C4-2B (cell line): ENCODE measurements around the gene ANO5.
"Not testable (repeated sequence)": the region's sequence is repeated elsewhere in the genome, so short reads cannot be mapped to it uniquely, and the experiment has no call there.

Experiments
- H3K27ac ChIP-seq: fragments of 450-650 bp; 2 replicates; pipeline ENCODE4 v1.5.1; 2017
- CTCF ChIP-seq: fragments of 450-650 bp; conservative IDR thresholded peaks from 2 replicates; pipeline ENCODE4 v1.5.1; 2017; ENCODE audit warnings: mild to moderate bottlenecking
- ZFX ChIP-seq: fragments of 450-650 bp; IDR thresholded peaks from 2 replicates; pipeline ENCODE4 v1.6.1; 2017

ANO5 gene

DNA sequence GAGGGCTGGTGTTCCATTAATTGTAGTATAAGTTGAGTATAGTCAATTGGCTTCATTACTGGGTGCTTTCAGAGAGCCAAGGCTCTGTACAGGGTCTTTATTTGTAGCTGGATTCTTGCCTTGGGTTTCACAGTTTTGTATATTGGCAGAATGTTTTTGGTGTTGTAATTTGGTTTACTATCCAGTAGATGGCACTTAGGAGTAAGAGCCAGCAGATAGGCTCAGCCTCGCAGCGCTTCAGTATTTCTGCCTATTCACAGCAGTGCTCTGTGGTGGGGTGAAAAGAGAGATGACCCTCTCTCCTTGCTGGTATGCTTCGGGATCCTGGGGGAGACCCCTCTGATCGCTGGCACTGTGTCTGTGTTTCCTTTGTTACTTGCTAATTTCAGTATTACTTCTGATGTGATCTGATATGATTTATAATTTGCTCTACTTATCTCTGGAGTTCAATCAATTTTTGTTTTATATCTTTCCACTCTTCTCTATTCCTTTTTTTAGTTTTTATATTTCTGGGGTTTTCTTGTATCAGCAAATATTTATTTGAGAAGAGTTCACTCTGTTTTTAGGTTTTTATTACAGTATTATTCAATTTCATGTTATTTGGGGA lies 52.2 kb downstream of the ANO5 start:
- H3K27ac ChIP-seq, result no peak overlapping the region
- TF ChIP-seq CTCF (peak; percentile 79), ZFX (no peak)

DNA sequence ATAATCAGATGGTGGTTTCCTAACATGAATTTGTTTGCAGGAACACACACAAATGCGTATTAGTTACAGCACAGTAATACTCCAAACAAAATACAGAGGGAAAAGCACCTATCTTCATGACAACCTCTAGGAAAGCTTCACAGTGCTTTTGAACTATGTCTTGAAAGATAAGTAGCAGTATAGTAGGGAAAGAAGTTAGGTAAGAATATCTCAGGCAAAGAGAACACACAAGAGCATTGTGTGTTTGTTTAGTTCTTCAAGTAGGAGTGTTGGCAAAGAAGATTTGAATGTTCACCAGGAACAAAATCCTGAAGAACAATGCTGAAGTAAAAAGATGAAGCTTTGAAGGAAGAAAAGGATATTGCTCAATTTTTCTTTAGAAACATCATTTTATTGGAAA lies 54.1 kb downstream of the ANO5 start:
- TF ChIP-seq CTCF, result no peak
- no peak for TF ChIP-seq ZFX

DNA sequence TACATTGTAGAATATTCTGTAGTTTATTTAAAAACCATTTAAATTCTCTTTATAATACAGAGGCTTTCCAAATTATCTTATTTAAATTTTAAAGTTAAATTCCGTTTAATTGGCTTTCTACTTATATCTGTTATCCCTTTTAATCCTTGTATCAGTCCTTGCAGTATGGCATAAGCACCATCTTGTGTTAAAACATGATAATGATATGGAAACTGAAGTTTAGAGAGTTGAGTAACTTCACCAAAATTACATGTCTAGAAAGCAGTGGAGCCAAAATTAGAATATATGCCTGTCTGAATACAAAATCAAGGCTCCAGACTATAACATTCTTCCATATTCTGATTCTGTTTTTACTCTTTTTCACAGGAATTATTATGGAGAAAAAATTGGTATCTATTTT lies 57.0 kb downstream of the ANO5 start:
- no peak for TF ChIP-seq CTCF
- no peak overlapping the region for H3K27ac ChIP-seq

More for the DNA sequence above, 54.1 kb downstream of the ANO5 start:
- no peak overlapping the region for H3K27ac ChIP-seq

DNA sequence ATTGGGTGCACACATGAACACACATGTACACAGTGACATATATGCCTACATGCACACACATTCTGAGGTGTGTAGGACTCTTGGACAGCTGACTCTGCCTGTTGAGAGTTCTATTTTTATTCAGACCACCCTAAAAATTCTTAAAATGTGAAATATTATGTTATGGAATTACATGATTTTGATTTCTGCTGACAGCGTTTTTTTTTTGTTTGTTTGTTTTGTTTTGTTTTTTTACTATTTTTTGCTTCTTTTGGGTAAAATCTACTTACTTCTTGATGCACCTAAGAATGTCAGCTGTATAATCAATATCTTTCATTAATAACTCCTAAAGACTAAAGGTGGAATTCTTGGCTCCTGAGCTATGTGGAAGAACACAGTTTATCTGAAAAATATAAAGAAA lies 64.0 kb downstream of the ANO5 start:
- H3K27ac ChIP-seq, result no peak overlapping the region
- TF ChIP-seq CTCF (no peak), ZFX (no peak)

DNA sequence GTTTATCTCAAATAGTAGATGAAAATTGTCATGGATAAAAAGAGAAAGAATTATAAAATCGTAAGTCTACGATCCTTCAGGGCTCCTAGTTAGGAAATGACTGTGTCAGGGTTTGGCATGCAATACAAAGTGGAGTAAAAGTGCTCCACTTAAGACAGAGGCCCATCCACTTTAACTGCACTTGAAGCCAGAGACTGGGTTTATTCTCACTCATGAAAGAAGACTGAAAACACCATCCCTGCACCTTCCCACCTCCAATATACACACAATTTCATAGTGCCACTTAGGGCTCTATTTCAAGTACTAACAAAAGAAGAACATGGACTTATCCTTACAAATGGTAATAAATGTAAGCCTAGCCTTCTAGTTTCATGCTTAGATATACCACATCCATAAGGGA lies 70.7 kb downstream of the ANO5 start:
- no peak for TF ChIP-seq CTCF
- TF ChIP-seq ZFX, result no peak
- H3K27ac ChIP-seq, result no peak overlapping the region

DNA sequence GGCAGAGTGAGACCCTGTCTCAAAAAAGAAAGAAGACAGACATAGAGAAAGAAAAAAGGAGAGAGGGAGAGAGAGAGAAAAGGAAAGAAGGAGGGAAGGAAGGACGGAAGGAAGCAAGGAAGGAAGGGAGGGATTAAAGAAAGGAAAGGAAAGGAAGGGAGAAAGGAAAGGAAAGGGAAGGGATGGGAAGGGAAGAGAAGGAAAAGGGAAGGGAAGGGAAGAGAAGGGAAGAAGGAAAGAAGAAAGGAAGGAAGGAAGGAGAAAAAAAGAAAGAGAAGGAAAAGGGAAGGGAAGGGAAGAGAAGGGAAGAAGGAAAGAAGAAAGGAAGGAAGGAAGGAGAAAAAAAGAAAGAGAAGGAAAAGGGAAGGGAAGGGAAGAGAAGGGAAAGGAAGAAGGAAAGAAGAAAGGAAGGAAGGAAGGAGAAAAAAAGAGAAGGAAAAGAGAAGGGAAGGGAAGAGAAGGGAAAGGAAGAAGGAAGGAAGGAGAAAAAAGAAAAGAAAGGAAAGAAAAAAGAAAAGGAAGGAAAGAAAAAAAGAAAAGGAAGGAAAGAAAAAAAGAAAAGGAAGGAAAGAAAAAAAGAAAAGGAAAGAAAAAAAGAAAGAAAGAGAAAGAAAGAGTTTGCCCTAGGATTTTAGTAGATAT lies 76.2 kb downstream of the ANO5 start:
- not testable (repeated sequence) for H3K27ac ChIP-seq

DNA sequence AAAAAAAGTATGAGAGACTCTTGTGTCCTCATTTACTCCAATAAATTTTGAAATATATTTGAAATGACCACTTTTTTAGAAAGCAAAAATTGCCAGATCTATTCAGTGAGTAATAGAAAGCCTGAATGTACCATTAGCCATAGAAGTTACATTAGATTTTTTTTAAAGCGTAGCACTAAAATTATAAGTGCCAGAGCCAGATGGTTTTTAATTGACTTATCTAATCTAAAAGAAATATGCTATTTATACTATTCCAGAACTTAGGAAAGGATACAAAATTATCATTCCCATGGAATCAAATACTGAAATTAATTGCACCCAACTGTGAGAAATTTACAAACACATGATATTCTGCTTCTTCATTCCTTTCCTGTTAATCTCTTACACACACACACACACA lies 80.9 kb downstream of the ANO5 start:
- H3K27ac ChIP-seq, result no peak overlapping the region
- TF ChIP-seq ZFX (no peak), CTCF (no peak)

- no peak for TF ChIP-seq ZFX
- no peak overlapping the region for H3K27ac ChIP-seq
Measured at GRCh38 chr11:22275600-22275999, 82.7 kb downstream of the ANO5 start.
